T-helper 2 cell (primary cell): ENCODE data around the gene ARL15.

ENCODE experiments used
- DNase-seq, 5 experiments: peaks; one replicate each; pipeline versions ENCODE4 v3.0.0 to v3.0.0-alpha.2; 2012 to 2022

Gene ARL15

GRCh38 chr5:54146390-54146789, 164.0 kb downstream of the ARL15 start:
- DNase-seq = no peak

- no peak for DNase-seq
Measured at GRCh38 chr5:54140247-54140840, 170.0 kb downstream of the ARL15 start.

- no peak for DNase-seq
Measured at GRCh38 chr5:54136516-54137440, 173.6 kb downstream of the ARL15 start.

GRCh38 chr5:54135042-54135441, 175.3 kb downstream of the ARL15 start:
- DNase-seq = no peak

GRCh38 chr5:54133917-54134316, 176.5 kb downstream of the ARL15 start:
- DNase-seq = no peak

GRCh38 chr5:54120473-54120872, 189.9 kb downstream of the ARL15 start:
- no peak for DNase-seq

- no peak for DNase-seq
Measured at GRCh38 chr5:54117957-54118356, 192.4 kb downstream of the ARL15 start.

- no peak for DNase-seq
Measured at GRCh38 chr5:54115735-54116403, 194.5 kb downstream of the ARL15 start.

- DNase-seq = no peak
Measured at GRCh38 chr5:54113060-54113459, 197.3 kb downstream of the ARL15 start.

GRCh38 chr5:54109626-54110330, 200.6 kb downstream of the ARL15 start:
- DNase-seq = no peak

- no peak for DNase-seq
Measured at GRCh38 chr5:54108136-54108535, 202.2 kb downstream of the ARL15 start.

- DNase-seq = no peak
Measured at GRCh38 chr5:54103871-54104270, 206.5 kb downstream of the ARL15 start.

- DNase-seq = no peak
Measured at GRCh38 chr5:54098267-54098666, 212.1 kb downstream of the ARL15 start.

- no peak for DNase-seq
Measured at GRCh38 chr5:54095969-54096368, 214.4 kb downstream of the ARL15 start.

GRCh38 chr5:54094706-54095105, 215.7 kb downstream of the ARL15 start:
- no peak for DNase-seq

- DNase-seq = no peak
Measured at GRCh38 chr5:54093861-54094260, 216.5 kb downstream of the ARL15 start.

- no peak for DNase-seq
Measured at GRCh38 chr5:54093081-54093492, 217.3 kb downstream of the ARL15 start.

GRCh38 chr5:54091307-54092130, 218.9 kb downstream of the ARL15 start:
- no peak for DNase-seq

- peak in 1 of 5 experiments; percentile 27 for DNase-seq
Measured at GRCh38 chr5:54090495-54091120, 219.8 kb downstream of the ARL15 start.

- no peak for DNase-seq
Measured at GRCh38 chr5:54088081-54088480, 222.3 kb downstream of the ARL15 start.

- no peak for DNase-seq
Measured at GRCh38 chr5:54087436-54087835, 222.9 kb downstream of the ARL15 start.

- no peak for DNase-seq
Measured at GRCh38 chr5:54086191-54086590, 224.2 kb downstream of the ARL15 start.
